A549 (cell line): Measurements from ENCODE around the gene SH3RF1. TPM values are rescaled to one million over a fixed set of nuclear protein-coding genes. Genes with fewer than 3 reads are reported as not detected.

Source experiments
- ATAC-seq, 2 experiments: fragments of 200-7000 bp in 1 of 2; fragments of >200 bp in 1 of 2; cut with Nextera tagmentation in 1 of 2; cut with Tn5 transposase in 1 of 2; 3 replicates each; pipeline versions ENCODE4 v1.8.0 to v1.9.1; 2018 to 2020; ENCODE audit warnings: mild to moderate bottlenecking in 1 of 2, moderate library complexity in 1 of 2
- CTCF ChIA-PET: fragments of 300-600 bp; sonication (Branson Sonifier 250); formaldehyde crosslinking; extraction: SDS; loops from one replicate; lab custom pipeline; 2021; ENCODE audit warnings: antibody characterized with exemption, inconsistent platforms; lab: Yijun Ruan, JAX
- POLR2A ChIA-PET: fragments of 350-600 bp; formaldehyde crosslinking; extraction: SDS; loops from one replicate; lab custom pipeline; 2021; ENCODE audit warnings: antibody characterized with exemption, inconsistent platforms; lab: Yijun Ruan, JAX
- DNase-seq, 2 experiments: peaks; one replicate each; pipeline versions ENCODE4 v3.0.0 to v3.0.0-alpha.2; 2011 to 2016; ENCODE audit warnings: low read depth in 1 of 2, low spot score in 1 of 2
- FAIRE-seq: peaks from 2 replicates; lab custom pipeline; 2011; peaks lifted over from hg19 to GRCh38; lab: Jason Lieb, UNC
- H3K27ac ChIP-seq, 2 experiments: fragments of >200 bp; sonication (Bioruptor Twin); formaldehyde crosslinking; 3 replicates each; pipeline ENCODE4 v1.5.1; 2016 to 2017
- H3K4me1 ChIP-seq: fragments of >200 bp; sonication (Bioruptor Twin); formaldehyde crosslinking; 3 replicates; pipeline ENCODE4 v1.6.1; 2016
- H3K4me2 ChIP-seq: fragments of >200 bp; sonication (Bioruptor Twin); formaldehyde crosslinking; 3 replicates; pipeline ENCODE4 v1.6.1; 2016
- H3K4me3 ChIP-seq: fragments of >200 bp; sonication (Bioruptor Twin); formaldehyde crosslinking; 3 replicates; pipeline ENCODE4 v1.5.1; 2016
- H3K9me3 ChIP-seq: fragments of >200 bp; sonication (Bioruptor Twin); formaldehyde crosslinking; 3 replicates; pipeline ENCODE4 v1.6.1; 2016
- BCL3 ChIP-seq: fragments of >200 bp; sonication (Bioruptor Twin); formaldehyde crosslinking; IDR thresholded peaks from 3 replicates; pipeline ENCODE4 v1.6.1; 2016
- CEBPB ChIP-seq, 2 experiments: fragments of >200 bp in 1 of 2; sonication (Bioruptor Twin) in 1 of 2; formaldehyde crosslinking in 1 of 2; IDR thresholded peaks; 2 replicates each; pipeline ENCODE4 v1.6.1; 2012 to 2016
- E2F6 ChIP-seq: IDR thresholded peaks from 2 replicates; pipeline ENCODE4 v1.6.1; 2012; ENCODE audit warnings: low read depth, borderline replicate concordance
- EHMT2 ChIP-seq: fragments of 200-600 bp; sonication (generic); IDR thresholded peaks from 2 replicates; pipeline ENCODE4 v1.6.1; 2016; ENCODE audit warnings: antibody characterized with exemption, low read depth, mild to moderate bottlenecking, moderate library complexity
- ELK1 ChIP-seq: fragments of 150-350 bp; IDR thresholded peaks from 2 replicates; pipeline ENCODE4 v1.6.1; 2014; ENCODE audit warnings: low read depth, mild to moderate bottlenecking, low read length
- HDAC2 ChIP-seq: fragments of 200-600 bp; sonication (generic); IDR thresholded peaks from 2 replicates; pipeline ENCODE4 v1.6.1; 2016
- HES2 ChIP-seq: fragments of >200 bp; sonication (Bioruptor Twin); formaldehyde crosslinking; IDR thresholded peaks from 2 replicates; pipeline ENCODE4 v1.6.1; 2016
- HMGXB4 ChIP-seq: fragments of 250-450 bp; sonication (Bioruptor Pico); IDR thresholded peaks from 2 replicates; pipeline ENCODE4 v1.5.0; 2021; ENCODE audit warnings: mild to moderate bottlenecking, moderate library complexity, borderline replicate concordance
- JUN ChIP-seq, 2 experiments: fragments of >200 bp; sonication (Bioruptor Twin); formaldehyde crosslinking; IDR thresholded peaks; 2 replicates in 1 of 2; 3 replicates in 1 of 2; pipeline ENCODE4 v1.6.1; 2016 to 2017
- MAZ ChIP-seq: fragments of 150-350 bp; IDR thresholded peaks from 2 replicates; pipeline ENCODE4 v1.6.1; 2014; ENCODE audit warnings: antibody characterized with exemption, low read depth, low read length, borderline replicate concordance
- MYC ChIP-seq: IDR thresholded peaks from 2 replicates; pipeline ENCODE4 v1.6.1; 2012; ENCODE audit warnings: mild to moderate bottlenecking, inconsistent platforms, low read length, improper control_type of control experiment, borderline replicate concordance
- PBX3 ChIP-seq: IDR thresholded peaks from 2 replicates; pipeline ENCODE4 v1.6.1; 2012
- RCOR1 ChIP-seq: fragments of 150-350 bp; IDR thresholded peaks from 2 replicates; pipeline ENCODE4 v1.6.1; 2014; ENCODE audit warnings: antibody characterized with exemption, low read length, low read depth
- REST ChIP-seq: fragments of 200-600 bp; sonication (generic); IDR thresholded peaks from 2 replicates; pipeline ENCODE4 v1.6.1; 2016; ENCODE audit warnings: antibody characterized with exemption, mild to moderate bottlenecking, moderate library complexity
- RFX5 ChIP-seq: fragments of 450-650 bp; IDR thresholded peaks from 2 replicates; pipeline ENCODE4 v1.7.1; 2014; ENCODE audit warnings: antibody characterized with exemption, mild to moderate bottlenecking, moderate library complexity
- SMC3 ChIP-seq: fragments of >200 bp; sonication (Bioruptor Twin); formaldehyde crosslinking; IDR thresholded peaks from 3 replicates; pipeline ENCODE4 v1.6.1; 2018; ENCODE audit warnings: inconsistent platforms
- SREBF2 ChIP-seq: fragments of 450-650 bp; IDR thresholded peaks from 2 replicates; pipeline ENCODE4 v1.6.1; 2014; ENCODE audit warnings: mild to moderate bottlenecking, moderate library complexity
- TFCP2L1 ChIP-seq: fragments of 250-450 bp; sonication (Bioruptor Pico); IDR thresholded peaks from 2 replicates; pipeline ENCODE4 v1.5.0; 2021; ENCODE audit warnings: mild to moderate bottlenecking
- TP53 ChIP-seq: fragments of 250-450 bp; sonication (Bioruptor Pico); IDR thresholded peaks from 2 replicates; pipeline ENCODE4 v1.5.0; 2021; ENCODE audit warnings: mild to moderate bottlenecking, moderate library complexity
- USF2 ChIP-seq: fragments of 450-650 bp; IDR thresholded peaks from 2 replicates; pipeline ENCODE4 v1.6.1; 2014; ENCODE audit warnings: antibody characterized with exemption
- ZFP36 ChIP-seq: fragments of 450-650 bp; IDR thresholded peaks from 2 replicates; pipeline ENCODE4 v1.6.1; 2014; ENCODE audit warnings: borderline replicate concordance; ENCODE audit not compliant: partially characterized antibody
- WGBS: methylation state at CpG from one replicate; pipeline ENCODE4 v1.1.6; 2017; ENCODE audit errors: missing lambda C conversion rate; 5-methylcytosine and 5-hydroxymethylcytosine counted together
- polyA plus RNA-seq, 4 experiments: library from polyadenylated mRNA; depleted of rRNA in 3 of 4; stranded (reverse); fragments of >200 nt; fragmentation: RNase III in 1 of 4; extraction: RNeasy Plus Mini Kit Qiagen cat#74134 plus additional on column Dnase treatment in 1 of 4; gene quantifications; 2 replicates in 3 of 4; 3 replicates in 1 of 4; pipeline ENCODE4 v1.2.3, GENCODE V29; 2011 to 2017

Gene SH3RF1
- polyA plus RNA-seq, 2 of the 4 experiments (the other 2 are of a cell fraction) = 8.0 to 15.1 TPM

- TF ChIP-seq RCOR1 (no peak), HES2 (no peak), HDAC2 (no peak), MAZ (no peak)
- TF ChIP-seq, all 56 proteins: peak for 0
These were observed 141.9 kb downstream of the SH3RF1 start (continued) for GRCh38 chr4:169128902-169129301.

GRCh38 chr4:169127314-169127713 is 143.4 kb downstream of the SH3RF1 start:
- 91% methylated on average over 1 of the region's 1 CpG for WGBS
- Histone ChIP-seq H3K4me1 (no peaks in the 10 kb centered on the region), H3K4me2 (no peak overlapping the region), H3K9me3 (no peaks in the 10 kb centered on the region), H3K4me3 (no peak overlapping the region), H3K27ac (no peak overlapping the region)
- no peak for TF ChIP-seq MAZ
- TF ChIP-seq CEBPB (IDR thresholded peaks at IDR 0.05) = no peak
- TF ChIP-seq TP53 = no peak
- no peak for TF ChIP-seq PBX3
- TF ChIP-seq ZFP36 = no peak
- no peak for TF ChIP-seq MYC
- TF ChIP-seq BCL3 = no peak
- no peak for TF ChIP-seq SREBF2
- no peak for TF ChIP-seq RFX5
- TF ChIP-seq REST = no peak
- TF ChIP-seq HMGXB4 (CRISPR knock-in tag) = no peak
- no peak for ATAC-seq
- DNase-seq = no peak
- no peak for FAIRE-seq
- CTCF ChIA-PET = interaction anchor here (1.3 kb wide), 1 partner anchor 11 kb away, joined by 4 read pairs; no protein-coding TSS in a partner anchor
- POLR2A ChIA-PET = no interaction called here

GRCh38 chr4:169124661-169125060 is 146.1 kb downstream of the SH3RF1 start:
- Histone ChIP-seq H3K9me3 (no peaks in the 10 kb centered on the region), H3K27ac (no peak overlapping the region), H3K4me3 (no peak overlapping the region), H3K4me1 (no peaks in the 10 kb centered on the region), H3K4me2 (no peak overlapping the region)
- FAIRE-seq (no peak), DNase-seq (no peak), ATAC-seq (no peak)
- ChIA-PET POLR2A (no interaction called here), CTCF (interaction anchor here (0.6 kb wide), 1 partner anchor 75 kb away, joined by 3 read pairs; no protein-coding TSS in a partner anchor)
- no peak for TF ChIP-seq JUN (IDR thresholded peaks at IDR 0.05)
- no peak for TF ChIP-seq USF2
- no peak for TF ChIP-seq EHMT2
- TF ChIP-seq MYC = no peak
- TF ChIP-seq E2F6 = no peak
- TF ChIP-seq TP53 = no peak
- TF ChIP-seq TFCP2L1 (CRISPR knock-in tag) = no peak
- no peak for TF ChIP-seq ELK1
- no peak for TF ChIP-seq SMC3
- WGBS = 81% methylated on average over 2 of the region's 2 CpGs
